Body of pancreas (tissue), 4 donors: ENCODE data around the gene MTRFR.

Experiments used
- CTCF ChIP-seq, 7 experiments: fragments of 450-650 bp in 4 of 7; fragments of 200-600 bp in 3 of 7; sonication (generic) in 3 of 7; IDR thresholded peaks; one replicate each; pipeline ENCODE4 v1.5.1; 2016 to 2019; ENCODE audit warnings: antibody characterized with exemption in 7 of 7
- POLR2A ChIP-seq, 3 donors: fragments of 450-650 bp; IDR thresholded peaks; one replicate each; pipeline ENCODE4 v1.6.1; 2016; ENCODE audit warnings: antibody characterized with exemption in 3 of 3, mild to moderate bottlenecking in 2 of 3

GRCh38 chr12:123225443-123225842 lies 7.8 kb upstream of the MTRFR start:
- no peak for TF ChIP-seq POLR2A (IDR thresholded peaks at IDR 0.05)
- TF ChIP-seq CTCF (IDR thresholded peaks at IDR 0.05), result no peak
